Vagina (tissue), 1 donor: ENCODE data around the gene RAB23. TPM values are rescaled to one million over a fixed set of nuclear protein-coding genes. Genes with fewer than 3 reads are reported as not detected.

Experiments used
- total RNA-seq: library from RNA; depleted of rRNA; stranded (reverse); fragments of >200 nt; gene quantifications from one replicate; pipeline ENCODE4 v1.2.3, GENCODE V29; 2016

The RAB23 gene
- total RNA-seq, 1 donor from 2014 or later, result 31.4 TPM

Other genes starting within 250 kb of the RAB23 start
- gene KIAA1586, start 175.6 kb downstream of the RAB23 start, total RNA-seq, result 6.6 TPM
- gene ZNF451, start 132.1 kb downstream of the RAB23 start, total RNA-seq, result 43.5 TPM
- 8.8 TPM for gene BAG2, start 50.0 kb downstream of the RAB23 start, total RNA-seq
- 6.9 TPM for gene PRIM2, start 95.3 kb upstream of the RAB23 start, total RNA-seq